NT2/D1 (cell line): ENCODE results near the gene WNT4.
A peak's percentile ranks its signal among the peaks of the same experiment; 100 is the strongest.

Experiments used
- DNase-seq: peaks from one replicate; pipeline ENCODE4 v3.0.0-alpha.2; 2011; ENCODE audit warnings: low read depth, low spot score
- H3K27me3 ChIP-seq: 2 replicates; pipeline ENCODE4 v1.6.0; 2011; ENCODE audit warnings: mild to moderate bottlenecking; ENCODE audit not compliant: insufficient read length, insufficient read depth
- H3K36me3 ChIP-seq: 2 replicates; pipeline ENCODE4 v1.6.1; 2011; ENCODE audit warnings: mild to moderate bottlenecking, low read length, mixed read lengths; ENCODE audit not compliant: insufficient read depth, insufficient read length
- H3K4me1 ChIP-seq: 2 replicates; pipeline ENCODE4 v1.5.1; 2011; ENCODE audit not compliant: insufficient read depth, insufficient read length
- H3K4me3 ChIP-seq: 2 replicates; pipeline ENCODE4 v1.5.1; 2011; ENCODE audit warnings: low read depth; ENCODE audit not compliant: insufficient read length
- H3K9ac ChIP-seq: 2 replicates; pipeline ENCODE4 v1.6.0; 2011; ENCODE audit warnings: low read depth; ENCODE audit not compliant: insufficient read length
- H3K9me3 ChIP-seq: 2 replicates; pipeline ENCODE4 v1.5.1; 2011; ENCODE audit warnings: mild to moderate bottlenecking, low read length; ENCODE audit not compliant: insufficient read depth
- SUZ12 ChIP-seq: IDR thresholded peaks from 2 replicates; pipeline ENCODE4 v1.6.1; 2011; ENCODE audit not compliant: insufficient read length, insufficient read depth; ENCODE audit errors: extremely low read depth
- YY1 ChIP-seq: IDR thresholded peaks from 2 replicates; pipeline ENCODE4 v1.6.1; 2011; ENCODE audit not compliant: insufficient read length, insufficient read depth
- ZNF274 ChIP-seq: IDR thresholded peaks from 2 replicates; pipeline ENCODE4 v1.6.1; 2011; ENCODE audit warnings: mild to moderate bottlenecking, low read depth, low read length

The WNT4 gene

DNA sequence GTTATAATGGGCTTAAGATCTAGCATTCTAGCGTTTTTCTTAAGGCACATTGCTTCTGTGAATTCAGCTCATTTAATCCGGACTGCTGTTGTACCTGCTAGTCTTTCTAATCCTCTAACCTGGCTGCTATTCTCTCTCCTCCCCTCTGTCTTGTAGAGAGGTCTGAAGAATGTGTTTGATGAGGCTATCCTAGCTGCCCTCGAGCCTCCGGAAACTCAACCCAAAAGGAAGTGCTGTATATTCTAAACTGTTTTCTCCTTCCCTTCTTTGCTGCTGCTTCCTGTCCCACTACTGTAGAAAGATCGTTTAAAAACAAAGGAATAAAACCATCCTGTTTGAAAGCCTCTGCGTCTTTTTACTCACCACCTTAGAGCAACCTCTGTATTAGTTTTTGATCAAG lies 53.1 kb downstream of the WNT4 start:
- no peaks in the 10 kb centered on the region for H3K27me3 ChIP-seq
- H3K4me3 ChIP-seq, result no peak overlapping the region
- H3K9ac ChIP-seq, result no peak overlapping the region
- no peak for TF ChIP-seq ZNF274
- no peak for TF ChIP-seq SUZ12
- no peak for TF ChIP-seq YY1
- H3K9me3 ChIP-seq, result no peaks in the 10 kb centered on the region
- no peaks in the 10 kb centered on the region for H3K4me1 ChIP-seq
- H3K36me3 ChIP-seq, result peaks cover 51% of the 10 kb centered on the region
- DNase-seq, result peak; percentile 9

DNA sequence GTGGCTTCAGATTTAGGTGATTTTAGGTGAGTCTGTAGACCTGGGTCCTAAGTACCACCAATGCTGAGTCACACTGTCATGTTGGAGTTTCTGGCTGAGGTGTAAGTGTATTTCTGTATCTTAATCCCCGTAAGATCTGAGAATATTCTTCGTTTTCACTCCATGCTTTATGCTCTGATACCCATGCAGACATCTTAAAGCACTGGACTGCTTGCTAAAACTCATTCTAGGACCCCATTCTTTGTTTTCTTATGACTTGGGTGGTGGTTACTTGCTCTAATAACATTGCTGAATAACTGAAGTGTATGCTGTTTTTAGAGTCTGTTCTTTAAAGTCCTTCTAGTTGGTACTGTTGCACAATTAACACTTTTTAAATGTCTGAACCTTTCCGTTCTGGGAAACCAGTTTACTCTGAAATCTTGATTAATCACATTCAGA lies 53.7 kb downstream of the WNT4 start:
- TF ChIP-seq SUZ12, result no peak
- TF ChIP-seq ZNF274, result no peak
- no peak for TF ChIP-seq YY1
- H3K27me3 ChIP-seq, result no peaks in the 10 kb centered on the region
- peaks cover 47% of the 10 kb centered on the region for H3K36me3 ChIP-seq
- H3K4me1 ChIP-seq, result no peaks in the 10 kb centered on the region
- H3K4me3 ChIP-seq, result no peak overlapping the region
- DNase-seq, result no peak
- H3K9ac ChIP-seq, result no peak overlapping the region
- H3K9me3 ChIP-seq, result no peaks in the 10 kb centered on the region

DNA sequence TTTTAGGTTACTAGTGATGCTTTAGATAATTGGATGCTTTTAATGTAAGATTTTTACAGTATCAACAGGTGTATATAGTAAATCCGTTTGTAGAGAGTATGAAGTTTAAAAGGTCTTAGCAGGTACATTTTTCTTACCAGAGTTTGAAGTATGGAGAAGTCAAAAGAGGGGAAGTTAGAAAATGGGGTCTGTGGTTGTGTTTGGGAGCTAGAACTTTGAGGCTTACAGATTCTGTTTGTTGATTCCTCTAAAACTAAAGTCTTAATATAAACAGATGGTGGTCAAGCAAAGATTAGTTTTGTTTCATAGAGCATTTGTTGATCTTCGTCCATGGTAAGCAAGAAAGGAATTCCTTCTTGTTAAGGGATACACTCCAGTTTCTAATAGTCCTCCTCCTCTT lies 54.6 kb downstream of the WNT4 start:
- H3K4me1 ChIP-seq, result no peaks in the 10 kb centered on the region
- TF ChIP-seq YY1, result no peak
- TF ChIP-seq SUZ12, result no peak
- no peak for TF ChIP-seq ZNF274
- peaks cover 47% of the 10 kb centered on the region for H3K36me3 ChIP-seq

DNA sequence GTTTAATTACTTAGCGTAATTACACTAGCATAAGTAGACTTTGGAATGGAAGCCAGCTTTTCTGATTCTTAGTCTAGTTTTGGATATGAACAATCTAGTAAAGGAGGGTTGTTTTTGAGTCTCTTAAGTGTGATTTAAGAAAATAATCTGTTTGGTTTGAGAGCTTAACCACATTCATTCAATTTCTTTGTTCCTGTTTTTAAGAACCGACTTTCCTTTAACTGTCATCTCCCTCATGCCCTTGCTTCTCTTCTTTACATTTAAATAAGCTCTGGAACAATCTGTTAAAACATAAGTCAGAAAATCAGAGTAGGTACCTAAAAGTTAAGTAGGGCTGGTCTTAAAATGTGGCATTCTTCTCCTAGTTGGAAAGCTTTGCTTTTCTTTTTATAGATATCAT lies 62.7 kb downstream of the WNT4 start:
- Histone ChIP-seq H3K4me3 (no peak overlapping the region), H3K9ac (no peak overlapping the region), H3K4me1 (no peaks in the 10 kb centered on the region), H3K9me3 (no peaks in the 10 kb centered on the region), H3K27me3 (no peaks in the 10 kb centered on the region), H3K36me3 (peaks cover 31% of the 10 kb centered on the region)
- DNase-seq, result no peak
- TF ChIP-seq ZNF274 (no peak), SUZ12 (no peak), YY1 (no peak)

More for the DNA sequence above, 54.6 kb downstream of the WNT4 start:
- Histone ChIP-seq H3K9ac (no peak overlapping the region), H3K9me3 (no peaks in the 10 kb centered on the region), H3K27me3 (no peaks in the 10 kb centered on the region), H3K4me3 (no peak overlapping the region)
- DNase-seq, result no peak

DNA sequence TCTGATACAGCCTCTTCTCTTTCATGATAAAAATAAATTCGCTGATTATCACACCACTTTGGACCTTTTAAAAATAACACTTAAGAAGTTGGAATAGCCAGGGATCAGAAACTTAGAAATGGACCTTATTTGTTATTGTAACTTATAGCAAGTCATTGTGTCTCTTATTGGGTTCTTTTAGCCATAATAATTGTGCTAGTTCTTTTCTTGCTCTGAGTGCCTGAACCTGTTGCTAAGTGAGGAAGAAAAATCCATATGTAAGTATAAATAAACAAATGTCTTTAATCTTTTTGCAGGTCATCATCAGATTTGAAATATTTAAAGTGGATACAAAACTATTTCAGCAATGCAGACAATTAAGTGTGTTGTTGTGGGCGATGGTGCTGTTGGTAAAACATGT lies 64.8 kb downstream of the WNT4 start:
- Histone ChIP-seq H3K27me3 (no peaks in the 10 kb centered on the region), H3K4me3 (no peak overlapping the region), H3K36me3 (peaks cover 33% of the 10 kb centered on the region), H3K9me3 (no peaks in the 10 kb centered on the region), H3K4me1 (no peaks in the 10 kb centered on the region), H3K9ac (no peak overlapping the region)
- no peak for DNase-seq
- TF ChIP-seq ZNF274, result no peak
- no peak for TF ChIP-seq SUZ12
- no peak for TF ChIP-seq YY1

DNA sequence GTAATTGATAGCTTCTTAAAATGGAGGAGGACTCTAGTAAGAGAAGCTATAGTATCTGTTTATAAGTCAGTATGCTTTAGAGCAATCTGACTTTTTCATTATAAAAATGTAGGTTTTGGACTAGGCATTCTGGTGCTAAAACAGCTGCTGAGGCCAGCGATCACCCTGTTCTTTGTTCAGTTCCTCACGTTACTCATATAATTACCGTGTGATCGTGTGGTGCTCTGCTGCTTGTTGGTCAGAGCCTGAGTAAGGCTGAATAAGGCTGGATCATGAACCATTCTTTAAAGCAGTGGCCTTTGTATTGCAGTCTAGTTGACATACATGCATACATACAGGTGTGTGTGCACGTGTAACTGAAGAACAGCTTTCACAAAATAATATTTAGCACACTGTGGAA lies 65.2 kb downstream of the WNT4 start:
- DNase-seq, result no peak
- H3K9ac ChIP-seq, result no peak overlapping the region
- no peak overlapping the region for H3K4me3 ChIP-seq
- H3K36me3 ChIP-seq, result peaks cover 33% of the 10 kb centered on the region
- TF ChIP-seq YY1 (no peak), SUZ12 (no peak), ZNF274 (no peak)
- no peaks in the 10 kb centered on the region for H3K27me3 ChIP-seq
- H3K9me3 ChIP-seq, result no peaks in the 10 kb centered on the region
- H3K4me1 ChIP-seq, result no peaks in the 10 kb centered on the region

DNA sequence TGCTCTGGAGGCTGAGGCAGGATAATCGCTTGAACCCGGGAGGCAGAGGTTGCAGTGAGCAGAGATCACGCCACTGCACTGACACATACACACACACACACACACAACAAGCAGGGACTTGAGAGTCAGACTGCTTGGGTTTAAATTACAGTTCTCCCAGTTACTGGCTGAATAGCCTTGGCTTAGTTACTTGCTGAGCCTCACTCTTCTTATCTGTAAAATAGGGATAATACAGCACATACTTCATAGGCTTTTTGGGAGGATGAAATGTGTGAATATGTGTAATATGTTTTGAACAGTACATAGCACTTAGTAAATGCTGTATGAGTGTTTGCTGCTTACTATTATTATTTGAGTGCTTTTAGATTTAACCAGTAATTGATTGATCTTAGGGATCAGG lies 66.6 kb downstream of the WNT4 start:
- no peaks in the 10 kb centered on the region for H3K9me3 ChIP-seq
- DNase-seq, result no peak
- no peak overlapping the region for H3K4me3 ChIP-seq
- H3K9ac ChIP-seq, result no peak overlapping the region
- H3K36me3 ChIP-seq, result peaks cover 31% of the 10 kb centered on the region
- TF ChIP-seq ZNF274 (no peak), SUZ12 (no peak), YY1 (no peak)
- no peaks in the 10 kb centered on the region for H3K27me3 ChIP-seq
- no peaks in the 10 kb centered on the region for H3K4me1 ChIP-seq
